HCT116 (cell line): ENCODE results near the gene RNF166.

Source experiments
- CTCF ChIP-seq, 3 experiments: fragments of 200-600 bp in 1 of 3; sonication (generic) in 1 of 3; IDR thresholded peaks in 2 of 3; conservative IDR thresholded peaks in 1 of 3; 2 replicates each; pipeline ENCODE4 v1.5.1; 2012 to 2017; ENCODE audit warnings: low read depth in 2 of 3, low read length in 2 of 3, antibody characterized with exemption in 1 of 3, borderline replicate concordance in 1 of 3, control low read depth in 1 of 3, mild to moderate bottlenecking in 1 of 3, mixed read lengths in 1 of 3, mixed run types in 1 of 3, moderate library complexity in 1 of 3; ENCODE audit not compliant: insufficient read depth in 1 of 3
- POLR2AphosphoS5 ChIP-seq: IDR thresholded peaks from 2 replicates; pipeline ENCODE4 v1.6.1; 2011; ENCODE audit warnings: mild to moderate bottlenecking, low read depth, low read length, moderate library complexity
- TCF7L2 ChIP-seq: IDR thresholded peaks from 2 replicates; pipeline ENCODE4 v1.7.0; 2011; ENCODE audit warnings: borderline replicate concordance, inconsistent platforms; ENCODE audit not compliant: insufficient read depth, insufficient read length; ENCODE audit errors: extremely low read depth
- ZNF274 ChIP-seq: fragments of 200-500 bp; sonication (Bioruptor generic); IDR thresholded peaks from 2 replicates; pipeline ENCODE4 v1.6.1; 2014; ENCODE audit warnings: mild to moderate bottlenecking, low read depth, low read length, inconsistent platforms

- TF ChIP-seq CTCF (IDR thresholded peaks at IDR 0.05 in 2 of 3, conservative IDR thresholded peaks at IDR 0.05 in 1 of 3; ENCODE audit: borderline replicate concordance in 1 of 3, insufficient read depth in 1 of 3, low read depth in 2 of 3, low read length in 2 of 3) = no peak
- TF ChIP-seq POLR2AphosphoS5 = no peak
- no peak for TF ChIP-seq TCF7L2
- TF ChIP-seq ZNF274 = no peak
Observed at GRCh38 chr16:88701581-88702370, 4.4 kb downstream of the RNF166 start.
